Vagina (tissue), 2 donors: ENCODE results near the gene ASS1. TPM values are rescaled to one million over a fixed set of nuclear protein-coding genes. Genes with fewer than 3 reads are reported as not detected.

Source experiments
- DNase-seq, 2 donors: peaks; one replicate each; pipeline ENCODE4 v3.0.0-alpha.2; 2017; ENCODE audit errors: extremely low spot score in 2 of 2
- H3K27ac ChIP-seq: fragments of 200-600 bp; sonication (generic); one replicate; pipeline ENCODE4 v1.5.1; 2019
- H3K27me3 ChIP-seq: fragments of 200-600 bp; sonication (generic); one replicate; pipeline ENCODE4 v1.5.1; 2019
- H3K36me3 ChIP-seq, 2 donors: fragments of 200-600 bp; sonication (generic); one replicate each; pipeline ENCODE4 v1.5.1; 2017 to 2019
- H3K4me1 ChIP-seq: fragments of 200-600 bp; sonication (generic); one replicate; pipeline ENCODE4 v1.5.1; 2019
- H3K4me3 ChIP-seq, 2 donors: fragments of 200-600 bp; sonication (generic); 1 replicate in 1 of 2; 2 replicates in 1 of 2; pipeline ENCODE4 v1.5.1; 2016 to 2019
- H3K9me3 ChIP-seq: fragments of 200-600 bp; sonication (generic); one replicate; pipeline ENCODE4 v1.5.1; 2019
- POLR2A ChIP-seq, 2 donors: fragments of 450-650 bp; IDR thresholded peaks; one replicate each; pipeline ENCODE4 v1.6.1; 2017; ENCODE audit warnings: antibody characterized with exemption in 2 of 2, mild to moderate bottlenecking in 2 of 2, moderate library complexity in 2 of 2
- POLR2AphosphoS5 ChIP-seq, 2 donors: sonication (generic); formaldehyde crosslinking; IDR thresholded peaks; one replicate each; pipeline ENCODE4 v1.9.0; 2017; ENCODE audit warnings: antibody characterized with exemption in 2 of 2, mild to moderate bottlenecking in 2 of 2, low read depth in 1 of 2; ENCODE audit not compliant: insufficient read depth in 1 of 2
- intact Hi-C: fragments of 100-400 bp; cut with DNase I; formaldehyde crosslinking; loops from one replicate; pipeline ENCODE4 v1.15.1; 2023
- small RNA-seq: library from RNA; depleted of rRNA; stranded (forward); fragments of <200 nt; gene quantifications from one replicate; pipeline ENCODE3, GENCODE V24; 2016
- total RNA-seq: library from RNA; depleted of rRNA; stranded (reverse); fragments of >200 nt; gene quantifications from one replicate; pipeline ENCODE4 v1.2.3, GENCODE V29; 2016
- TF ChIP-seq, protein P1 (sequence below), 3 experiments: fragments of 450-650 bp in 2 of 3; fragments of 200-600 bp in 1 of 3; sonication (generic) in 1 of 3; IDR thresholded peaks; one replicate each; pipeline ENCODE4 v1.5.1; 2017 to 2019; ENCODE audit warnings: antibody characterized with exemption in 3 of 3, mild to moderate bottlenecking in 2 of 3, moderate library complexity in 2 of 3

ASS1 gene
- total RNA-seq, 1 donor from 2014 or later: 84.0 TPM

DNA sequence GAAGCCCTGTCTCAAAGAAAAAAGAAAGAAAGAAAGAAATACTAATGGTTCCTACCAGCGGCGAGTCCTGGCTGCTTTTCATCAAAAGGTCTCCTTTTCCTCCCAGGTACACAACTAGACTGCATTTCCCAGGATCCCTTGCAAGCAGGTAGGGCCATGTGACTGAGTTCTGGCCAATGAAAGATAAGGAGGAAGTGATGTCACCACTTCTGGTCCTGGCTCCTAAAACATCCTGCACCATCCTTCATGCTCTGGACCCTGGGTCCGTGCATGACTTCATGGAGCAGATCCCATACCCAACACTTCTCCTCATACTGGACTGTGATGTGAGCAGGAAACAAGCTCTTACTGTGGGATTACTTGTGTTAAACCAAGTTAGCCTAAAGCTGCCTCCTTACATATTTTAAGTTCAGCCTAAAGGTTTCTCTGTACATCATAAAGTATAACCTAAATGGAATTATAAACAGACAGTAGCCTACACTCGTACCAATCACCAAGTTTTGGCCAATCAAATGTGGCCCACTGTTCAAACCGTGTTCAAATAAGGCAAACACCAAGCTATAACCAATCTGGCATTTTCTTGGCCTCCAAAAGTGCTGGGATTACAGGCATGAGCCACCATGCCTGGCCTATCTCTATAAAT is 104.5 kb downstream of the ASS1 start:
- Histone ChIP-seq H3K4me1 (no peaks in the 10 kb centered on the region), H3K36me3 (no peaks in the 10 kb centered on the region), H3K27me3 (no peaks in the 10 kb centered on the region), H3K27ac (no peak overlapping the region), H3K4me3 (no peak overlapping the region), H3K9me3 (no peaks in the 10 kb centered on the region)
- TF ChIP-seq POLR2A (IDR thresholded peaks at IDR 0.05) (no peak), POLR2AphosphoS5 (IDR thresholded peaks at IDR 0.05; ENCODE audit: insufficient read depth in 1 of 2, low read depth in 1 of 2) (no peak)
- TF ChIP-seq, protein P1, sequence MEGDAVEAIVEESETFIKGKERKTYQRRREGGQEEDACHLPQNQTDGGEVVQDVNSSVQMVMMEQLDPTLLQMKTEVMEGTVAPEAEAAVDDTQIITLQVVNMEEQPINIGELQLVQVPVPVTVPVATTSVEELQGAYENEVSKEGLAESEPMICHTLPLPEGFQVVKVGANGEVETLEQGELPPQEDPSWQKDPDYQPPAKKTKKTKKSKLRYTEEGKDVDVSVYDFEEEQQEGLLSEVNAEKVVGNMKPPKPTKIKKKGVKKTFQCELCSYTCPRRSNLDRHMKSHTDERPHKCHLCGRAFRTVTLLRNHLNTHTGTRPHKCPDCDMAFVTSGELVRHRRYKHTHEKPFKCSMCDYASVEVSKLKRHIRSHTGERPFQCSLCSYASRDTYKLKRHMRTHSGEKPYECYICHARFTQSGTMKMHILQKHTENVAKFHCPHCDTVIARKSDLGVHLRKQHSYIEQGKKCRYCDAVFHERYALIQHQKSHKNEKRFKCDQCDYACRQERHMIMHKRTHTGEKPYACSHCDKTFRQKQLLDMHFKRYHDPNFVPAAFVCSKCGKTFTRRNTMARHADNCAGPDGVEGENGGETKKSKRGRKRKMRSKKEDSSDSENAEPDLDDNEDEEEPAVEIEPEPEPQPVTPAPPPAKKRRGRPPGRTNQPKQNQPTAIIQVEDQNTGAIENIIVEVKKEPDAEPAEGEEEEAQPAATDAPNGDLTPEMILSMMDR (IDR thresholded peaks at IDR 0.05): no peak
- no peak for DNase-seq
- intact Hi-C loops: no loop called here

Small RNA genes within 50 kb of the gene (small RNA-seq; reads per million reads assigned to genes)
- not detected for gene RN7SL665P

Other genes starting within 250 kb of the ASS1 start
- gene HMCN2, start 179.2 kb upstream of the ASS1 start, total RNA-seq: 5.2 TPM
- 33.6 TPM for gene FUBP3, start 134.6 kb downstream of the ASS1 start, total RNA-seq
- gene PRDM12, start 219.6 kb downstream of the ASS1 start, total RNA-seq: not detected
- gene EXOSC2, start 248.8 kb downstream of the ASS1 start, total RNA-seq: 13.5 TPM